Spinal cord (tissue), 10 donors: ENCODE measurements around the gene C4BPA. TPM values are rescaled to one million over a fixed set of nuclear protein-coding genes. Genes with fewer than 3 reads are reported as not detected.
A peak's percentile ranks its signal among the peaks of the same experiment; 100 is the strongest.

ENCODE experiments used
- DNase-seq, 6 donors: peaks; one replicate each; pipeline versions ENCODE4 v3.0.0 to v3.0.0-alpha.2; 2013 to 2015; ENCODE audit warnings: low spot score in 6 of 6, low read depth in 4 of 6
- H3K27ac ChIP-seq: one replicate; pipeline ENCODE4 v1.5.1; 2013; ENCODE audit warnings: low read depth, low read length, control low read depth
- H3K27me3 ChIP-seq: one replicate; pipeline ENCODE4 v1.6.1; 2013; ENCODE audit warnings: low read length; ENCODE audit not compliant: control insufficient read depth, insufficient read depth
- H3K36me3 ChIP-seq: one replicate; pipeline ENCODE4 v1.6.1; 2013; ENCODE audit warnings: low read length; ENCODE audit not compliant: control insufficient read depth, insufficient read depth
- H3K4me1 ChIP-seq: one replicate; pipeline ENCODE4 v1.6.1; 2013; ENCODE audit warnings: low read length; ENCODE audit not compliant: control insufficient read depth, insufficient read depth
- H3K4me3 ChIP-seq: one replicate; pipeline ENCODE4 v1.5.1; 2013; ENCODE audit warnings: low read depth, low read length, control low read depth
- H3K9me3 ChIP-seq: one replicate; pipeline ENCODE4 v1.6.1; 2013; ENCODE audit warnings: low read length; ENCODE audit not compliant: control insufficient read depth, insufficient read depth
- WGBS: methylation state at CpG from one replicate; pipeline ENCODE4 v1.1.5; 2013; ENCODE audit warnings: missing lambda C conversion rate; ENCODE audit not compliant: insufficient coverage; 5-methylcytosine and 5-hydroxymethylcytosine counted together
- polyA plus RNA-seq, 2 donors: library from polyadenylated mRNA; unstranded; fragments of 120-200 nt; gene quantifications; one replicate each; pipeline ENCODE4 v1.2.1, GENCODE V29; 2013; ENCODE audit not compliant: insufficient read length in 2 of 2
- total RNA-seq, 2 donors: library from RNA; depleted of rRNA in 1 of 2; stranded (reverse); fragments of 120-200 nt in 1 of 2; fragments of >200 nt in 1 of 2; gene quantifications; one replicate each; pipeline versions ENCODE4 v1.2.3 to v1.2.4, GENCODE V29; 2013 to 2014
- donor health status: healthy.

C4BPA gene
- total and polyA plus RNA-seq, 4 donors, result 0.11 to 0.50 (median 0.20) TPM; not detected in 1

DNA sequence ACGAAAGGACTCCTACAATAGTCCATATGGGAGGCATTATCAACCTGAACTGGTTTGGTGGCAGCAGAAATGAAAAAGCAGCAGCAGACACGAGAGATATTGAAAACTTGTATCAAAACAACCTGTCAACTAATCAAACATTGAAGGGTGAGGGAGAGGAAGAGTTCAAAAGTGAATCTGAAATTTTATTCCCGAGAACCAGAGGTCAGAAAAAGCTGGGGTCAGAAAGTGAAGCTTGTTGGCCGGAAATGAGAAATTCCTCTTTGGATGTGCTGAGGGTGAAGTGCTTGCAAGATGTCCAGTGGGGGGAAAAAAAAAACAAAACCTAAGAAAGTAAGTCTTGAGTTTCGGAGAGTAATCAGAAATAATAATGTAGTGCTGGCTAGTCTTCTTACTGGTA, 1.9 kb upstream of the C4BPA start:
- 90% methylated on average over 3 of the region's 5 CpGs for WGBS
- Histone ChIP-seq H3K4me1 (no peaks in the 10 kb centered on the region), H3K27me3 (no peaks in the 10 kb centered on the region), H3K9me3 (no peaks in the 10 kb centered on the region), H3K36me3 (no peaks in the 10 kb centered on the region), H3K27ac (no peak overlapping the region), H3K4me3 (no peak overlapping the region)
- no peak for DNase-seq

DNA sequence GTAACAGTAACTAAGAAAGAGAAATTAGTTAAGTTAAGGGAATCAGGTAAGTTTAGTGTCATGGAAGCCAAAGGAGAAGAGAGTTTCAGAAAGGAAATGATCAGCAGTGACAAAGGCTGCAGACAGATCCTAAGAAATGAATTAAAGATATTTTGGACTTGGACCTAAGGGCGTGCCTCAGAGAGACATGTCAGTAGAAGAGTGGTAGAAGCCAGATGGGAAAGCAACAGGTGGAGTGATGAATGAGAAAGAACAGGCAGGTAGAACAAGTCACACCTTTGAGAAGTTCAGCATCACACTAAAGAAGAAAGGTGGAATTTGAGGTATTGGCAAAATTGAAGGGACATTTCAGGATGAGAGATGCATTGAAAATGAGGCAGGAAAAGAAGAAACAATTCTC, 1.4 kb upstream of the C4BPA start:
- Histone ChIP-seq H3K36me3 (no peaks in the 10 kb centered on the region), H3K27me3 (no peaks in the 10 kb centered on the region), H3K4me1 (no peaks in the 10 kb centered on the region), H3K9me3 (no peaks in the 10 kb centered on the region), H3K4me3 (no peak overlapping the region), H3K27ac (no peak overlapping the region)
- no peak for DNase-seq
- 87% methylated on average over 1 of the region's 1 CpG for WGBS

DNA sequence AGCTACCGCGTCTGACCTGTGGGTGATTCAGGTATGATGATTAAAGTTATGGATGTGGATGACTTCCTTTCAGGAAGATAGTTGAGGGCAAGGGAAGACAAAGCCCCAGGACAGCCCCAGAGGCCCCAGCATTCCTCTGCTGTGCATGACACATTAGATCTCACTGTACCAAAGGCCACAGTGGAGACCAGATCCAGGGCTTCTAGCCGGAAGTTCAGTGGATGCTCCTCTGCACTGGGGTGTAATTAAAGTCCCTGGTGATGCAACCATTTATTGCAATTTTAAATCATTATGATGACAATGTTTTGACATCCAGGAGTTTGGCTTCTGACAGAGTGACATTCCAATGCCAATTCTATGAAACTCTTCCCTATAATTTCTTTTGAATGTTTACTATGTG, 5.0 kb downstream of the C4BPA start:
- Histone ChIP-seq H3K27me3 (no peaks in the 10 kb centered on the region), H3K9me3 (no peaks in the 10 kb centered on the region)

DNA sequence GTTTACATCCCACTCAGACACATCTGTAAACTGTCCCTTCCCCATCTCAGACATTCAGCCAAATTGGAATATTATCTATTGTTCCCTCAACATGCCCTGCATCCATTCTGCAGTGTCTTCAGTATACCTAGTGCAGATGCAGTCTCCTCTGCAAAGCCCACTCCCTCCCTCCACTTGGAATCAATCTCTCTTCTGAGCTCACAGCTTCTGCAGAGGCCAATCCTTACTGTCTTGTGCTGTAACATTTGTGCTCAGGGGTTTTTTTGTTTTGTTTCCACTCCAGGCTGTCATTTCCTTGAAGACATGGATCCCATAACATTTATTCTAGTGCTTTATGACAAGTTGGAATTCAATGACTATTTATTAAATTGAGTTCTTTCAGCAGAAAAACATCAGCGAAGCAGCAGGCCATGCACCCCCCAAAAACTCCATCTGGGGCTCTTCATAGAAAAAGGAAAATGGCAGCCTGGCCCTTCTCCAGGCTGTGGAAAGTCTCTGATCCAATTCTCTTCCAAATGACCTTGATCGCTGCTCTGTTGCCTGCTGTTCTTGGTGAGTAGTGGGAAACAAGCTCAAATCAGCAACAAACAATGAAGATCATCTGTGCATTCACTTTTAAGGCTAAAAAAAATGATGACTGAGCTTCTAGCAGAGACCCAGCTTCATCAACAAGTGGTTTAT, 8.7 kb downstream of the C4BPA start:
- no peaks in the 10 kb centered on the region for H3K36me3 ChIP-seq
- no CpG with 5 or more reads among the region's 2 CpGs for WGBS
- DNase-seq, result peak in 1 of 6 donors; percentile 4
- no peaks in the 10 kb centered on the region for H3K9me3 ChIP-seq
- no peak overlapping the region for H3K4me3 ChIP-seq
- no peak overlapping the region for H3K27ac ChIP-seq
- H3K27me3 ChIP-seq, result no peaks in the 10 kb centered on the region
- H3K4me1 ChIP-seq, result no peaks in the 10 kb centered on the region

More for the DNA sequence above, 5.0 kb downstream of the C4BPA start:
- DNase-seq, result no peak
- H3K4me1 ChIP-seq, result no peaks in the 10 kb centered on the region
- H3K27ac ChIP-seq, result no peak overlapping the region
- WGBS, result 92% methylated on average over 2 of the region's 3 CpGs
- no peaks in the 10 kb centered on the region for H3K36me3 ChIP-seq
- H3K4me3 ChIP-seq, result no peak overlapping the region

DNA sequence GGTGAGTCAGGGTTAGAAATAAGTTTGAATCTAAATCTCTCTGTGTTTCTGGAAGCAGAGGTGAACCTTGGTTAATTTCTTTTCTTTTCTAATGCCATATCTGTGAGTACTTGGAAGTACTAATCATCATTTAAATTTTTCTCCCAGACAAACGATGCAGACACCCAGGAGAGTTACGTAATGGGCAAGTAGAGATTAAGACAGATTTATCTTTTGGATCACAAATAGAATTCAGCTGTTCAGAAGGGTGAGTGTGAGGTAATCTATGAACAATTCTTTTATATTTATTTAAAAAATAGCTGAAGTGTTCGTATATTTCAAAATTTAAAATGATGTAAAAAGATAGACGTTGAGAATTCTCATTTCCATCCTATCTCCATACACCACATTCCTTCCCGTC, 11.2 kb downstream of the C4BPA start:
- Histone ChIP-seq H3K9me3 (no peaks in the 10 kb centered on the region), H3K36me3 (no peaks in the 10 kb centered on the region), H3K4me1 (no peaks in the 10 kb centered on the region), H3K27ac (no peak overlapping the region), H3K27me3 (no peaks in the 10 kb centered on the region), H3K4me3 (no peak overlapping the region)
- no peak for DNase-seq
- WGBS, result no CpG with 5 or more reads among the region's 5 CpGs

DNA sequence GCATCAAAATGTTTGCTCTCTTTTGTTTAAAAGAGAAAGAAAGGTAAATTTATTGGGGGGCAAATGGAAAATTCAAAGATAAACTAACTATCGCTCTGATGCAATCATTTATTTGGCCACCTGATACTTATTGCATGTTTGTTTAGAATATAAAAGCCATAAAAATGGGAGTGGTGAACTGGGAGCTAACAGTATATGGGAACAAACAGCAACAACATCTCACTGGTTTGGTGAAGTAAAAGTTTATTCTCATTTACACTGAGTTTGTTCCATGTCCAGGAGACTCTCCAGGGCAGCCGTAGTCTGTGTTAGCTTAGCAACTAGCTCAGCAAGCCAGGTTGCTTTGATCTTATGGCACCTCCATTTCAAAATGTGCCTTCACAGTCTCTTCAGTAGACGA, 20.4 kb downstream of the C4BPA start:
- WGBS, result no CpG with 5 or more reads among the region's 3 CpGs
- H3K4me3 ChIP-seq, result no peak overlapping the region
- H3K4me1 ChIP-seq, result no peaks in the 10 kb centered on the region
- H3K27ac ChIP-seq, result no peak overlapping the region
- no peaks in the 10 kb centered on the region for H3K36me3 ChIP-seq
- H3K27me3 ChIP-seq, result no peaks in the 10 kb centered on the region
- DNase-seq, result no peak
- H3K9me3 ChIP-seq, result peaks cover 9% of the 10 kb centered on the region

DNA sequence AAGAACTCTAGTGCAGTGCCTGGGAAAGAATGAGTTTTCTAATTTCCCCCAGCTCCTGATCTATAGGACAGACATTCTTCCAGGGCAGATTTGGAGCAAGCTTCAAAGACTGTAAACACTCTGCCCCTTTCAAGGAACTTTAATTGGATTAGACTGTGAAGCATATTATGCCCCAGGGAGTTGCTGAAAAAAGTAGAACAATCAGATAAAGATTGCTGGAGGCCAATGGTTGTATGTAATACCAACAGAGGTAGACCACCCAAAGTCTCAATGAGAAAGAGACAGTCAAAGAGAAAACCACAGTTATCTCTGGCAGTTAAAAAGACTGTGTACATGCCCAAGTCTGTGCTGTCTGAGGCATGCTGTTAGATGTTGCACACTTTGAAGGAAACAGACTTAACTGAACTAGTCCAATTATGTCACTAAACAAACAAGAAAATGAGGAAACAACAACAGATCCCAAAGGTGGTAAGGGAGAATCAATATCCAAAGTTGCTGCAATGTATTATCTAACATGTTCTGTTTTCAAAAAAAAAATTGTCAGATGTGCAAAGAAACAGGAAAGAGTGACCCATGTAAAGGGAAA, 24.4 kb downstream of the C4BPA start:
- Histone ChIP-seq H3K9me3 (peaks cover 9% of the 10 kb centered on the region), H3K27me3 (no peaks in the 10 kb centered on the region), H3K4me3 (no peak overlapping the region), H3K4me1 (no peaks in the 10 kb centered on the region), H3K27ac (no peak overlapping the region), H3K36me3 (no peaks in the 10 kb centered on the region)
- DNase-seq, result no peak

DNA sequence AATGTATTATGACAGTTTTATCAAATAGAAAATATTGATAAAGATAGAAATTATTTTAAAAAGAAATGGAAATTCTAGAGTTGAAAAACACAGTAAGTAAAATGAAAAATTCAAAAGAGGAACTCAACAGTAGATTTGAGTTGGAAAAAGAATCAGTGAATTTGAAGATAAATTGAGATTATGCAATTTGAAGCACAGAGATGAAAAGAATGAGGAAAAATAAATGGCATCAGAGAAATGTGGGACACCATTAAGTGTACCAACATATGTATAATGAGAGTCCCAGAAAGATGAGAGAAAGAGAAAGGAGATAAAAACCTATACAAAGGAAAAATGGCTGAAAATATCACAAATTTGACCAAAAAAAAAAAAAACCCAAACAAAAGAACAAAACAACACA, 25.0 kb downstream of the C4BPA start:
- DNase-seq, result no peak
- Histone ChIP-seq H3K9me3 (peaks cover 9% of the 10 kb centered on the region), H3K27me3 (no peaks in the 10 kb centered on the region), H3K36me3 (no peaks in the 10 kb centered on the region), H3K27ac (no peak overlapping the region), H3K4me1 (no peaks in the 10 kb centered on the region), H3K4me3 (no peak overlapping the region)

DNA sequence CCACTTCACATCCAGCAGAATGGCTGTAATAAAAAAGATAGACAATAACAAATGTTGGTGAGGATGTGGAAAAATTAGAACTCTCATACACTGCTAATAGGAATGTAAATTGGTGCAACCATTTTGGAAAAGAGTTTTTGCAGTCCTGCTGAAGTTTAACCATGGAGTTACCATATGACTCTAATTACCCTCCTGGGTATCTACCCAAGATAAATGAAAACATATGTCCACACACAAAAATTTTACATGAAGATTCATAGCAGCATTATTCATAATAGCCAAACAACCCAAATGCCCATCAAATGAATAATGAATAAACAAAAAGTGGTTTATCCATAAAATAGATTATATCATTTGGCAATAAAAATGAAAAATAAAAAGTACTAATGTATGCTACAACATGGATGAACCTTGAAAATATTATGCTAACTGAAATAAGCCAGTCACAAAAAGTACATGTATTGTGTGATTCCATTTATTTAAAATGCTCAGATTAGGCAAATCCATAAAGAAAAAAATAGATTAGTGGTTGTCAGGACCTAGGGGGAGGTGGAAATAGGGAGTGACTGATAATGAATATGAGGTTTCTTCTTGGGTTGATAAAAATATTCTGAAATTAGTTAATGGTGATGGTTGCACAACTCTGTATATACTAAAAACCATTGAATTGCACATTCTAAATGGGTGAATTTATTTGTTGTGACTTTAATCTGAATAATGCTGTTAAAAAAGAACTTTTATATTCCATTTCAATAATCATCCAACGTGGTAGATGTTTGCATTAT, 26.4 kb downstream of the C4BPA start:
- no peak for DNase-seq
- no peaks in the 10 kb centered on the region for H3K27me3 ChIP-seq
- no CpG with 5 or more reads among the region's 1 CpG for WGBS
- H3K4me3 ChIP-seq, result no peak overlapping the region
- no peaks in the 10 kb centered on the region for H3K4me1 ChIP-seq
- peaks cover 9% of the 10 kb centered on the region for H3K9me3 ChIP-seq
- H3K27ac ChIP-seq, result no peak overlapping the region
- no peaks in the 10 kb centered on the region for H3K36me3 ChIP-seq

DNA sequence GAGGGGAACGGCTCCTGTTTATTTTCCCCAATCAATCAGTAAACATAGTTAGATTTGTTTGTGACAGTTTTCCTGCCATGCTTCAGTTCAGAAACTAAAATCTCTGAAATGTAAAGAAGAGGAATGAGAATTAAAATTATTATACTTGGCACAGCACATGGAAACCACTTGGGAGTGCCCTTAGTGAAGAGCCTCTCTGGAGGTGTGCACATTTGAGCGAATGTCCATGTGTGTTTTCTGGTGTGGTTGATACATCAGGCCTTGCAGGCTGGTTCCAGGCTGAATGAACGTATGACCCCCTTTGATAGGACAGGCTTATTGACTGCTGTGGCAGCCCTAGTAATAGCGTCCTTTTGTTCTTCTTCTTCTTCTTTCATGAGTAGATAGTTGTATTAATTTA, 27.1 kb downstream of the C4BPA start:
- no peak overlapping the region for H3K4me3 ChIP-seq
- no peaks in the 10 kb centered on the region for H3K27me3 ChIP-seq
- WGBS, result 85% methylated on average over 1 of the region's 4 CpGs
- DNase-seq, result no peak
- no peak overlapping the region for H3K27ac ChIP-seq
- no peaks in the 10 kb centered on the region for H3K36me3 ChIP-seq
- H3K9me3 ChIP-seq, result peaks cover 9% of the 10 kb centered on the region
- no peaks in the 10 kb centered on the region for H3K4me1 ChIP-seq
